ENCODE measurements around the gene ASB10. TPM values are rescaled to one million over a fixed set of nuclear protein-coding genes. Genes with fewer than 3 reads are reported as not detected.

ASB10 gene
- total and polyA plus RNA-seq, 2 of the 4 experiments (the other 2 are of a cell fraction): not detected

DNA sequence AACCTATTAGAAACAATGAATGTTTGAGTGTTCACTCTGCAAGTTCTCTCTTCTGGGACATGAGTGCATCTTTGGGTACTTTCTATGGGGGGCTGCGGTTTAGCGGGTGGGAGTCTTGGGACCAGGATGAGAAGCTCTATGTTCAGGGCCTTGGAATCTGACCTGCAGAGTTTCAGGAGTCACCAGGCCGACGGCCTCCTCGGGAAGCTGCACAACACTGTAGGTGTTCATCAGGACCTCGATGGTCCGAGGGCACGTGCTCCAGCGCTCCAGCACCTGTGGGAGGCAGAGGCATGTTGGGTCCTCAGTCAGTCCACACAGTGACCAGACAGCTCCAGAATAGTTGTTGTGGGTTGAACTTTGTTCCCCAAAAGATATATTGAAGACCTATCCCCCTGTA, 10.6 kb downstream of the ASB10 start:
- Histone ChIP-seq H3K27ac (ENCODE audit: insufficient read depth, low read length) (no peak overlapping the region), H2BK20ac (ENCODE audit: low read depth, low read length) (no peak overlapping the region), H2BK120ac (ENCODE audit: low read depth, low read length) (no peak overlapping the region), H4K5ac (ENCODE audit: low read depth, low read length) (no peak overlapping the region), H3K23ac (ENCODE audit: low read depth, low read length) (no peak overlapping the region), H4K20me1 (ENCODE audit: insufficient read depth, low read length) (no peaks in the 10 kb centered on the region), H3K27me3 (ENCODE audit: control insufficient read depth, insufficient read depth, low read length) (peaks cover 66% of the 10 kb centered on the region), H3K4me3 (ENCODE audit: insufficient read depth, low read depth, low read length) (no peak overlapping the region), H3K9me3 (ENCODE audit: control insufficient read depth, insufficient read depth, low read length) (no peaks in the 10 kb centered on the region; the same call in 1 of the 2 replicates), H2BK5ac (ENCODE audit: low read depth, low read length, poor library complexity, severe bottlenecking) (no peak overlapping the region), H3K14ac (replicated peaks; ENCODE audit: low read depth, low read length) (no peak overlapping the region), H3K9me1 (ENCODE audit: insufficient read depth, low read length) (no peaks in the 10 kb centered on the region), H3K9ac (ENCODE audit: low read depth, low read length) (no peak overlapping the region), H2AK9ac (replicated peaks; ENCODE audit: low read depth, low read length, poor library complexity) (no peak overlapping the region), H3K56ac (ENCODE audit: extremely low read depth, insufficient read depth, low read length) (no peak overlapping the region), H4K91ac (ENCODE audit: insufficient read depth, low read depth, low read length) (no peak overlapping the region), H2AK5ac (ENCODE audit: low read depth, low read length) (no peak overlapping the region), H3K79me1 (ENCODE audit: low read depth in 1 of 2, low read length in 2 of 2) (no peaks in the 10 kb centered on the region), H2BK15ac (ENCODE audit: low read depth, low read length) (no peak overlapping the region), H3K4me2 (ENCODE audit: low read depth, low read length) (no peak overlapping the region), H3K4me1 (ENCODE audit: control insufficient read depth, insufficient read depth, low read length) (no peaks in the 10 kb centered on the region), H3K18ac (ENCODE audit: low read depth, low read length) (no peak overlapping the region), H3K4ac (ENCODE audit: low read depth, low read length) (no peak overlapping the region), H3K36me3 (ENCODE audit: control insufficient read depth, insufficient read depth, low read length) (no peaks in the 10 kb centered on the region), H4K8ac (ENCODE audit: low read depth in 2 of 2, low read length in 2 of 2) (no peak overlapping the region), H2AFZ (replicated peaks; ENCODE audit: low read length, poor library complexity) (no peak overlapping the region)
- intact Hi-C loops (cut with micrococcal nuclease): no loop called here
- no peak for DNase-seq
- in situ Hi-C loops (cut with MboI; ENCODE audit: low sequenced_read_pairs): no loop called here
- 66% methylated on average over 5 of the region's 9 CpGs; no CpG with 5 or more reads in 1 of the 2 experiments for WGBS, 2 experiments (ENCODE audit: extremely low coverage in 2 of 2, insufficient read length in 1 of 2)
- dilution Hi-C loops (cut with HindIII; ENCODE audit: low sequenced_read_pairs, unreplicated experiment): no loop called here
- no peak for ATAC-seq (ENCODE audit: low read depth)
- BruUV-seq (replicated peaks): no TSS peak
- ChIA-PET POLR2A (ENCODE audit: unreplicated experiment) (no interaction called here), CTCF (no interaction called here)
- TF ChIP-seq, protein P1, sequence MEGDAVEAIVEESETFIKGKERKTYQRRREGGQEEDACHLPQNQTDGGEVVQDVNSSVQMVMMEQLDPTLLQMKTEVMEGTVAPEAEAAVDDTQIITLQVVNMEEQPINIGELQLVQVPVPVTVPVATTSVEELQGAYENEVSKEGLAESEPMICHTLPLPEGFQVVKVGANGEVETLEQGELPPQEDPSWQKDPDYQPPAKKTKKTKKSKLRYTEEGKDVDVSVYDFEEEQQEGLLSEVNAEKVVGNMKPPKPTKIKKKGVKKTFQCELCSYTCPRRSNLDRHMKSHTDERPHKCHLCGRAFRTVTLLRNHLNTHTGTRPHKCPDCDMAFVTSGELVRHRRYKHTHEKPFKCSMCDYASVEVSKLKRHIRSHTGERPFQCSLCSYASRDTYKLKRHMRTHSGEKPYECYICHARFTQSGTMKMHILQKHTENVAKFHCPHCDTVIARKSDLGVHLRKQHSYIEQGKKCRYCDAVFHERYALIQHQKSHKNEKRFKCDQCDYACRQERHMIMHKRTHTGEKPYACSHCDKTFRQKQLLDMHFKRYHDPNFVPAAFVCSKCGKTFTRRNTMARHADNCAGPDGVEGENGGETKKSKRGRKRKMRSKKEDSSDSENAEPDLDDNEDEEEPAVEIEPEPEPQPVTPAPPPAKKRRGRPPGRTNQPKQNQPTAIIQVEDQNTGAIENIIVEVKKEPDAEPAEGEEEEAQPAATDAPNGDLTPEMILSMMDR (conservative IDR thresholded peaks at IDR 0.05; ENCODE audit: low read depth, low read length): no peak
- TF ChIP-seq MAZ (IDR thresholded peaks at IDR 0.05; ENCODE audit: borderline replicate concordance, low read depth, low read length): no peak
- TF ChIP-seq CEBPB (IDR thresholded peaks at IDR 0.05; ENCODE audit: low read depth, low read length): no peak
- TF ChIP-seq RCOR1 (IDR thresholded peaks at IDR 0.05; ENCODE audit: insufficient replicate concordance, low read length): no peak
- no peak for TF ChIP-seq MAFK (IDR thresholded peaks at IDR 0.05; ENCODE audit: low read depth, low read length)
- TF ChIP-seq ELK1 (IDR thresholded peaks at IDR 0.05; ENCODE audit: borderline replicate concordance, low read depth, low read length): no peak
- TF ChIP-seq MXI1 (IDR thresholded peaks at IDR 0.05; ENCODE audit: borderline replicate concordance, low read depth, low read length): no peak
- no peak for TF ChIP-seq POLR2A (IDR thresholded peaks at IDR 0.05; ENCODE audit: low read depth, low read length)
- TF ChIP-seq FOS (IDR thresholded peaks at IDR 0.05; ENCODE audit: low read depth, low read length): no peak
- no peak for TF ChIP-seq NFE2L2 (IDR thresholded peaks at IDR 0.05; ENCODE audit: low read depth, low read length)
- no peak for TF ChIP-seq RAD21 (IDR thresholded peaks at IDR 0.05; ENCODE audit: low read length)
- no peak for TF ChIP-seq CHD1 (IDR thresholded peaks at IDR 0.05; ENCODE audit: low read depth, low read length)
- TF ChIP-seq SMC3 (IDR thresholded peaks at IDR 0.05; ENCODE audit: low read depth, low read length): no peak
- TF ChIP-seq RFX5 (IDR thresholded peaks at IDR 0.05; ENCODE audit: low read depth, low read length): no peak
- TF ChIP-seq USF2 (IDR thresholded peaks at IDR 0.05; ENCODE audit: low read depth, low read length): no peak
- no peak for TF ChIP-seq BHLHE40 (IDR thresholded peaks at IDR 0.05; ENCODE audit: low read depth, low read length)

All from IMR-90 (cell line).